Midbrain (tissue), 1 donor: ENCODE data around the gene ZNF608.

Experiments
- DNase-seq: peaks from one replicate; lab custom pipeline; 2025; lab: John Stamatoyannopoulos, UW

ZNF608 gene, protein sequence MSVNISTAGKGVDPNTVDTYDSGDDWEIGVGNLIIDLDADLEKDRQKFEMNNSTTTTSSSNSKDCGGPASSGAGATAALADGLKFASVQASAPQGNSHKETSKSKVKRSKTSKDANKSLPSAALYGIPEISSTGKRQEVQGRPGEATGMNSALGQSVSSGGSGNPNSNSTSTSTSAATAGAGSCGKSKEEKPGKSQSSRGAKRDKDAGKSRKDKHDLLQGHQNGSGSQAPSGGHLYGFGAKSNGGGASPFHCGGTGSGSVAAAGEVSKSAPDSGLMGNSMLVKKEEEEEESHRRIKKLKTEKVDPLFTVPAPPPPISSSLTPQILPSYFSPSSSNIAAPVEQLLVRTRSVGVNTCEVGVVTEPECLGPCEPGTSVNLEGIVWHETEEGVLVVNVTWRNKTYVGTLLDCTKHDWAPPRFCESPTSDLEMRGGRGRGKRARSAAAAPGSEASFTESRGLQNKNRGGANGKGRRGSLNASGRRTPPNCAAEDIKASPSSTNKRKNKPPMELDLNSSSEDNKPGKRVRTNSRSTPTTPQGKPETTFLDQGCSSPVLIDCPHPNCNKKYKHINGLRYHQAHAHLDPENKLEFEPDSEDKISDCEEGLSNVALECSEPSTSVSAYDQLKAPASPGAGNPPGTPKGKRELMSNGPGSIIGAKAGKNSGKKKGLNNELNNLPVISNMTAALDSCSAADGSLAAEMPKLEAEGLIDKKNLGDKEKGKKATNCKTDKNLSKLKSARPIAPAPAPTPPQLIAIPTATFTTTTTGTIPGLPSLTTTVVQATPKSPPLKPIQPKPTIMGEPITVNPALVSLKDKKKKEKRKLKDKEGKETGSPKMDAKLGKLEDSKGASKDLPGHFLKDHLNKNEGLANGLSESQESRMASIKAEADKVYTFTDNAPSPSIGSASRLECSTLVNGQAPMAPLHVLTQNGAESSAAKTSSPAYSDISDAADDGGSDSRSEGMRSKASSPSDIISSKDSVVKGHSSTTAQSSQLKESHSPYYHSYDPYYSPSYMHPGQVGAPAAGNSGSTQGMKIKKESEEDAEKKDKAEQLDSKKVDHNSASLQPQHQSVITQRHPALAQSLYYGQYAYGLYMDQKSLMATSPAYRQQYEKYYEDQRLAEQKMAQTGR (N-terminal part only)

DNA sequence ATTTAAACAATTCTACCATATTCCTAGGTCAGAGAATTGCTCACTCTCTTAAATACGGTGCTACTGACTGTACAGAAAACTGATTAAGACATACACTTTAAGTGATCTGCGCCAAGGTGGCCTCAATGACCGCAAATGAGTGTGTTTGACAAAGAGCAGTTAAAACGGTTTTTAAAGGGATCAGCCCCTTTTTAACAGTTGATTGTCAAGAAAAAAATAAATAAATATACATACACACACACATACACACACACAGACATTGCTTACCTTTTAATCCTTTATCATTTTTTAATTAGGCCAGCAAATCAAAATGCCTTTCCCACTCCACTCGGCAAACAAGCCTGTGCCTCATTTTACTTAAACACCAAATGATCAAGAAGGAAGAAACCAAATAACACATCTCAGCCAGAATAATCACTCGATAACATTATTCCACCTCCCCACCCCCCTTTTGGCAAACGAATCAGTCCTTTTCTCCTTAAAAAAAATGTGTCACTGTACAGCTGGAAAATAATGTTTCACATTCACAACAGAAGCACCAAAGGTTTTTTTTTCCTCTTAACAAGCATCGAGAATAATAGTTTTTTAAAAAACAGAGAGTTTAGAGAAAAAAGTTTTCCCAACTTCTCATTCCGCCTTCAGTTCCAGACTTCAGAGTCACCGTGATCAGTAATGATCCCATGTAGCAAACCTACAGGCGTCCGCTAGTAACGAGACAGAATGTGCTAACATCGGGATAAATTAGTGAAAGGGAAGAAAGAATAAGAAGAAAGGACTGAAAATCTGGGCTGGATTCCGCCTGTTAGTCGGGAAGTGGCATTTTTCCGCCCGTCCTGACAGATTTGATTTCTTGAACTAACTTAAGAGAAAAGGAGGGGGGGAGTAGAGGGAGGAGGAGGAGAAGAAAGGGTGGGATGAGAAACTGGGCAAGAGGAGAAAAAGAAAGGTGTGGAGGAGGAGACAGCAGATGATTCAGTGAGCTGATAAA, at the start of gene ZNF608:
ZNF608 (minus strand) TSS at position 712 of the 988 bp plus-strand sequence. CDS start 1,650 bp downstream, outside the sequence.
- DNase-seq: peak; percentile 68

DNA sequence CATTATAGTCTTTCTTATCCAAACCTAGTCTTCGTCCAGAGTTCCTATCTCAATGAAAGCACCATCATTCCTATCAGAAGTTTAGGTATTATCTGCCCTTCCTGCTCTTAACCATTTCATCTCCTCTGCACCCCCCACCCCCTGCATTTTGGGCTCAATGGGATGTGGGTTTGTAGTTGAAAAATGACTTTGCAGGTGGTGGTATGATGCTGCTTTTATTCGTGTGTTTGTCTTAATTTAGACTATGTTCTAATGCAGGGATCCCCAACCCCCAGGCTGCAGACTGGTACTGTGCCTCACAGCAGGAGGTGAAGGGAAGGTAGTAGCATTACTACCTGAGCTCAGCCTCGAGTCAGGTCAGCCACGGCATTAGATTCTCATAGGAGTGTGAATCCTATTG, 49.4 kb upstream of the ZNF608 start:
- DNase-seq: no peak

DNA sequence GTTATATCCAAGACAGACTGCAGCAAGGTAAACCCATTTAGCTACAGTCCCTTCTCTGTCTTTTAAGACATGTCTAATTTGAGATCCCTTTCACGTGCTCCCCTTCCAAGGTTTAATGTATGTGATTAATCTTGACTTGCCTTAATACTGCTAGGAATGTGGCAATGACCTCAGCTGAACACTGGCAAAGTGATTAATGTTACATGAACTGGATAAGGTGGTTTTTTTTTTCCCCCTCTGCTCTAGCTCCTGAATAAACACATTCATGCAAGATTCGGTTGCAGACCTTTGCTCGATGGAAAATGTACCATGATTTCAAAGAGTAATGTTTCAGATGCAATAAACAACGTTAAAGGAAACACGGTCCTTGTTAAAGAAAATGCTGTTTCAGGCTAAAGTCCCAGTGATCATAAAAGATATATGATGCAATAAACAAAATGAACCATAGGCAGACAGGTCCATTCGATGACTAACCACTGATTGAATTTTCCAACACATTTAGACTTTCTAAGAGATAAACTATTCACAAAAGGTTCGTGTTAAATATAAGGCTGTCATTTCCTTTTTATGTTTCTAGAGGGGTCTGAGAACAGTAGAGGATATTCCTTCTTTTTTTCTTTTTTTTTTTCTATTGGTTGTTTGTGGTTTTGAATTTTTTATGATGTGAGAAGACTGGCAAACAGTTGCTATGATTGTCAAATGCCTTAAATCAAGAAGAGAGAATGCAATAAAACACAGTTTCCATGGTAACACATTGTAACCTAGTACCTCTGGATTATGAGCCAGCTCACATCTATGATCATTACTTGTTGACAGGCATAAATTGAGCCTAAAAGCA, 44.7 kb upstream of the ZNF608 start:
- DNase-seq: no peak

DNA sequence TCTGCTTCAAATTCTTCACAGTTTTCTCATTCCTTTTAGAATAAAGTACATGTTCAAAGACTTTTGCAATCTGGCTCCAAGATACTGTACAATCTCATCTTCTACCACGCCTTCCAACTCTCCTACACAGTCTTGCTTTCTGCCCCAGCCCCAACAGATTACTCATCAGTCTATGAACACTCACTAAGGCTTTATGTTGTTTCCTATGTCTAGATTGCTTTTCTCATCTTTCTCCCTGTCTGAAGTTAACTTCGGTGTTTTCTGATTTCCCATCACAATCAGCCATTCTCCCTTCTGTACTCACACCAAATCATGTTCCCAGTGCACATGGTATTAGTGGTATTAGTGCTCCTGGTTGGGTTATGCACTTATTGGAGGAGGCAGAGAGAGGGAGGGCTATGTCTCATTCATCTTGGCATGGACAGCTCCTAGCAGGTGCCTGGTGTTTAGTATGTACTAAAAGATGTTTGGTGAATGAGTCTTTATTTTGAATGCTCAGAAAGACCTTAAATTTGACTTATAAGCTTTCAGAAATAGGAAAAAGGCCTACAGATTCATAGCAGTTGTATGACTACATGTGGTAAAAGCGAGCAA, 44.0 kb upstream of the ZNF608 start:
- DNase-seq: no peak

DNA sequence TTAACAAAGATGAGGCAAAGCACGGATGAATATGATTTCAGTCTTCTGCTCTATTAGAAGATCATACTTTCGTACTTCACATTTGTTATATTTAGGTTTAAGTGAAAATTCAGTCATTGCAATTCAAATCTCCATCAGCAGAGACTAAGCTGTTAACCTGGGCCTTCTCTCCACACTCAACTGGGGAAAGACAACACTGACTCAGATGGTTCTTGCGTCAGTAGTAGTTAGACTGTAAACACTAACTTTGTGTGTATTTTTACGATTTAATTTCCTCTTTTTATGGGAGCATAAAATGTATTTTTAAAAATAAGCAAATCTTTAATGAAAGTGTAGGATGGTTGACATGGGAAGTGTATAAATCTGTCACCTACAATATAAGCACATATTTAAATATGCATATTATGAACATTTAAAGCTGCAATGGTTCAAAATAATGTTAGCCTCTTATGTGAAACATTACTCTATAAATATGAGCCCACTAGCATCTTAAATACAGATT, 42.7 kb upstream of the ZNF608 start:
- DNase-seq: no peak

DNA sequence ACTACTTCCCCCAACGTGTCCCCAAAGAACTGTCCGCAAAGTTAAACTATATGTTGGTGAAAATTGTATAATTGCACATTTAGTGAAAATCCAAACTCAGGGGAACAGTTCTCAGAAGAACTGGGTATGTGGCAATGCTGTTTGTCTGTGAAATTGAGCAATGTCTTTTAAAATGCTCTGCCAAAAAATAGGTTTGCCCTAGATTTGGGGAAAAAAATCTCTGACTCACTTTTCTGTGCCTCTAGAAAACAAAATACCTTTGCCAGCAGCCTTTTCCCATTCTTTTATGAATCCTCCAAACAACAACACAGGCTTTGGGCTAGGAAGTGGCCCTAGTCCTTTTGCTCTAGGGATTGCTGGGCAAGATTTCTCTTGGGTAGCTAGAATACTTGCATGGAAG, 37.4 kb upstream of the ZNF608 start:
- peak; percentile 38 for DNase-seq

DNA sequence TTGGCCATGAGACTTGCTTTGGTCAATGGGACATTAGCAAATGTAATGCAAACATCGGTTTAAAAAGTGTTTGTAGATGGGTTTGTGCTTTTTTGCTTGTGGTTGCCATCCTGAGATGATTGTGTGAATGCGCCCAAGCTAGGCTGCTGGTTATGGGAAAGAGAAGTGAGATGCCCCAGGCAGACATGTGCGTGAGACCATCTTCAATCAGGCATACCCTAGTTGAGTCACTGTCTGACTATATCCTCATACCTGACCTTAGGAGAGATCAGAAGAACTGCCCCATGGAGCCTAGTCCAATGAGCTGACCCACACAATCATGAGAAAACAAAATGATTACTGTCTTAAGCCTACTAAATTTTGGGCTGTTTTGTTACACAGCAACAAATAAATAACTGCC, 36.8 kb upstream of the ZNF608 start:
- no peak for DNase-seq

DNA sequence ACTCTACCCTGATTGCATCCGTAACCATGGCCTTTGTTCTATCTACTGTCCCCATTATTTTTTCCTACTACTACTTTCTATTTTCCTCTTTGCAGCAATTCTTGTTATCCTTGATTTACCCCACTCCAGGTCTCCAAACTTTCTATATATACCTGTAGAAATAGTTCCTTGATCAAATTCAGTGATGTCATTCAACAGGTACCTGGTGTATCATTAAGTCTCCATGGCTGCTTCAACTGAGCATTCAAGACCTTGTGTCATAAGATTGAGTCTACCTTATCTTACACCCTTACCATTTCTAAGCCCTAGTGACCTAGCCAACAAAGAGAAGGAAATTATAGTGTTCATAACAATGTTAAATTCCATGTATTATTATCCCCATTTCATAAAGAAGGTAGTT, 35.8 kb upstream of the ZNF608 start:
- DNase-seq: no peak

DNA sequence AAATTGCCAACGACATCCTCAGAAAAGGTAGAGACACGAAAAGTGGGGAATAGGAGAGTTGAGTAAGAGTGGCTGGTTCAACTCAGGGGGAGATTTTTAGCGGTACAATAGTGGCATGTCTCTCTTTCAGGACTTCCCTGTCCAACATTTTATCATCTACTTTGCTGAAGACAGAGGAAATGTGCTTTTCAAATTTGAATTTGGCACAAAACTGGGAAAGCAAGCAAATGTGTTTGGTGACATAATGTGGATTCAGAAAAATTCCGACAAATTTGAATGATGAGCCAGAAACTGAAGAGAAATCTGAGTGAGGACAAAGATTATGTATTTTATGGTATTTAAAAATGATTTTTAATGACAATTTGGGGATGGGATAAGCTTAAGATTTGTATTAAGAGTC, 33.6 kb upstream of the ZNF608 start:
- DNase-seq: no peak

DNA sequence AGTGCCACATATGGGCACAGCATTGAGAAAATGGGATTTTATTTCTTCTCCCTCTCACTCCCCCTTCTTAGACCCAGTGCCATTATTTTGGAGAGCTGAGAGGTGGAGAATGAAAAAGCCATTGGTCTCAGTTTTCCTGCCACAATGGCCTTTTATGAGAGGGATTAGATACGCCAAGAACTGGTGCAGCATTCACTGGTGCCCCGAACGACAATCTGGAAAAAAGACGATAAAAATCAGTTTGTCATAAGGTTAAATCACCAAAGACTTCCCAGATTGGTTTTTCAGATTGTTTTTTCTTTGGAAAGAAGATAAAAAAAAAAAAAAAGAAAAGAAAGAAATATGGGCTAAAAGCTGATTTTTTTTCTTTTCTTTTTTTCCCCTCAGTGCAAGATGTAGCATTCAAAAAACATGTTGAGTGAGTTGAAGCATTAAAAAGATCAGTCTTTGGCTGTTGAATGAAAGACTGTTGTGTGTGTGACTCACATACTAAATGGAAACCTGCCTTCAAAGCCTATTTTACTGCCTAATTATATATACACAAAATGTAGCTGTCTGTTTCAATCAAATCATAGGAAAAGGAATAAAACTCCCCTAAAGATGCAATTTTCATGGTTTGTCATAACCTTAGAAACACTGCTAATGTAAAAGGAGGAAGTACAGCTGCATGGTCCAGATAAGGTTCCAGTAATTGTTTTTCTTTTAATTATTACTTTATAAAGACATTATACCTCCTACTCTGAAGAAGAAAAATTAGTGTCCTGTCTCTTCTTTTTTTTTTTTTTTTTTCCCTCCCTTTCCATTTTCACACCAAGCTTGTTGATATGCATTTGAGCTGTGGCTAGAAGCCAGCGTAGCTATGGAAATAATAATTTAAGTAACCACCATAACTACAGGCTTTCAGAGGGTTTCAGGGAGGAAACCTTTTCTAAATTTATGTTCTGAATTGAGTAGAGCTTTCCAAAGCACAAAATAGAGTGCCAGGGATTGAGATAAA, 27.2 kb upstream of the ZNF608 start:
- DNase-seq: peak; percentile 68

DNA sequence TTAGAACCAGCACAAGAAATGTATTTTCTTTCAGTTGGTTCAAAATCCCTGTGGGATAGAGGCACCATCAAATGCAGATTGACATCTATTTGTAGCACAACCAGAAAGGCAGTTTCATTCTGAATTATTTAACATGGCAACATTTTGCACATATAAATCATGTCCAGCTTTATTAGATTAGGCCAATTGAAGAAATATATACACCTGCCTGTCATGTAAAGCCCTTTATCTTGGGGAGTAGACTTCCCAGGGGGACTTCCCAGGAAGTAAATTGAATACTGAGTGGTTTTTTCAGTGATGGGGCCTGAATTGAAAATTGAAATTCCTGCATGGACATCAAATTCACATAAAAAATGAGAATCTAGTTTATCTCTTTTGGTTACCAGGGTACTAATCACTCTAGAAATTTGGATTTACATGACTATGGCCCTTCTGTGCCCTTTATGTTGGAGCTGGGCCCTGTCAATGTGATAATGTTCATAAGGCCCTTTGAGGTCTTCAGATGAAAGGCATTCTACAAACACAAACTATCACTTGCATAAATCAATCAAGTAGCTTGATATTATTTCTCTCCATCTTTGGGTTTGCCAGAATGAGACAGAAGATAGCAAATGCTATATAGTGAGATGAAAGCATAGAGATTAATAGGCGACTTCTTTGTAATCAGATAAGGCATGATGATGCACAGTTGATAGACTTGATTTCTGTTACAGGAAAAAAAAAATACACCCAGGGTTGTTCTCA, 26.2 kb upstream of the ZNF608 start:
- no peak for DNase-seq

DNA sequence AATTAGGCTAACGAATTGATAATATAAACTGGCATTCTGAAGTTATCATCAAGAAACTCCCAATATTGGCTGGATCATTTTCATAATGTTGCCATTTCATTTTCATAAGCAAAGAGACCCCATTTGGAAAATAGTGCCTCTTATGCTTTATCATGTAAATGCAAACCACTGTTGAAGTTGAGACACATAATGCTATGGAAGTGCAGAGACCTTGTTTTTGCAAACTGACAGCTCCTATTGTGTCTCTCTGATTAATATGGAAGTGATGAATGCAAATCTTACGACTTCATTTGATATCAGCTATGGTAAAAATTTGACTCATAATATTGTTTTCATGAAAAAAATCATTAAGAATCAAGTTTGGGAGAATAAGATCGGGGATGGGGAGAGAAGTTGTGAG, 25.3 kb upstream of the ZNF608 start:
- no peak for DNase-seq

DNA sequence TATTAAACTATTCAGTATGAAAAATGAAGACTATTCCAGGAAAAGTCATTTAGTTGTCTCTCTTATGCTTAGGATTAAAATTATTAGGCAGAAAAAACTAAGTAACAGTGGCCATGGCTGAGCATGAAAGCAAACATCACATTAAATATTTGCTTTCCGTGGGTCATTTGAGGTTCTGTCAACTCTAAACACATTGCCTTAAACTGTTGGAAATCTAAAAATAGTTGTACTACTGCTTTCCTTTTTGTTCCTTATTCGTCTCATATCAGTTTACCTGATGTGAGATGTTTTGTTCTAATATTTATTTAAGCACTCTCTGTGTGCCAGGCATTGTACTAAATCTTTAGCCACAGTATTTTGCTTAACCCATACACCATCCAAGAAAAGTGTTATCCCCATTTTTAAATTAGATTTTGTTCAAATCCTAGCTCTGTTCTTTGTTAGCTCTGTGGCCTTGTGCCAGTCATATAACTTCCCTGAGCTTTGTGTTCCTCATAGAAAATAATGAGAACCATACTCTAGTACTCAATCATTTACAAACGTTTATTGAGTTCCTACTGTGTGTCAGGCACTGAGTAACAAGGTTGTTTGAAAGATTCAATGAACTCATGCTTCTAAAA, 18.7 kb upstream of the ZNF608 start:
- DNase-seq: no peak

DNA sequence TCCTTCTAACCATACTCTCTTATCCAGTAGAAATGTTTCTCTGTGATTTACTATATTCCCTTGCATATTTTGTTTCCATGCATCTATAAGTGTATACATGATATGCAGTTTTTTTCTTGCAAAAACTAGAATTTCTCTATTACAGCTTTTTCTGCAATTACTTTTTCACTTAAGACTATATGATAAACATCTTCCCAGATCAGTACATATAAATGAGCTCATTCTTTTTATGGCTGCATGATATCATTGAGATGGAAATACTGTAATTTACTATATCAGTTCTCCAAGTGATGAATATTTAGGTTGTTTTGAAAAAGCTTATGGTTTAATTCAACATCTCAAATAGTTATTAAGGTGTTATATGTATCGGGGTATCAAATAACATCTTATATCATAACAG, 18.1 kb upstream of the ZNF608 start:
- no peak for DNase-seq

DNA sequence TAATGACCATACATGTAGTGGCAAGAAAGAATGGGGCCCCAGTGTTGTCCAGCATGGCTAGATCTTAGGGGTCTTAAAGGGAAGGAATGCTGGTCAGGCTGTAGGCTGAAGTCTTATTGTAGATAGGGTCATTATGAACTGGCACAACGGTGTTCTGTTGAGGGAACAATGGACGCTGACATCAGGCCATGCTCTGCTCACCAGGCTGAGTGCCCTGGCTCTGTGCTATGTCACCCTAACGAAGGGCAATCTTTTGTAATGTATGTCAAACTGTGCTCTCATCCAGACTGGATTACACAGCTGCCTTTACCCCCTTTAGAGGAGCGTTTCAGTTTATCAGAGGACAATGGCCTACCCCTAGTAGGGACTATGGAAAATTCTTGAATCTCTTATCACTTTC, 14.6 kb upstream of the ZNF608 start:
- DNase-seq: no peak

DNA sequence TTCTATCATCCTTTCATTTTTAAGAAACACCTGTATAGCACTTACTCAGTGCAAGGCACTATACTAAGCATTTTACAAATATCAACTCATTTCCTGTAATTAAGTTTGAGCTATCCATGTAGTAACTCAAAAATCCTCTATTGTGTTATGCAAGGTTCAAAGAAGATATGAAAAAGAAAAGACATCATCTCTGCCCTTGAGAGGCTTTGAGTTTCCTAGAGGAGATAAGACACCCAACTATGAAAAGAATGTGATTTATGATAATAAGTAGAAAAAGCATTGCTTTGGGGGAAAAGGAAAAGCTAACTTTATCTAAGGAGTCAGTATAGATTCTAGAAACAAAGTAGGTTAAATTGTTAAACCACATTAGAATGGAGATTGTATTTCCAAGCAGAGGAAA, 14.2 kb upstream of the ZNF608 start:
- no peak for DNase-seq

DNA sequence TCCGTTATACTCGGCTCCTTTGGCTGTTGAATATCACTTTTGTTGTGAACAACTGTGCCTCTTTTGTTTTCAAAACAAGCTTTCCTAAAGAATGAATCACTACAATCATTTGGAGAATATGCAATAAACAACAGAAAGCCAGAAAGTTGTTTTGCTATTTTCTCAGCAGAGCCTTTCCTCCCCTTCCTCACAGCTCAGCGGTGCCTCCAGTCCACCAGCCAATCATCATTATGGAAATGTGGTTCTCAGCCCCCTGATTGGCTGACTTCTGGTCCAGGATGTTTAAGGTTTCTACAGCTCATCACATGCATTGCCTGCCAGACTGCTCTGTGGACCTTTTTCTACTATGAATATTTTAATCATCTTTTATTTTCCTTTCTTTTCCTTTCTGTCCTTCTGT, 9.1 kb upstream of the ZNF608 start:
- peak; percentile 60 for DNase-seq
